Limb (tissue), 2 donors: ENCODE measurements around the gene CCDC85B.
"Not testable (repeated sequence)": the region's sequence is repeated elsewhere in the genome, so short reads cannot be mapped to it uniquely, and the experiment has no call there.

Experiments used
- DNase-seq, 2 donors: peaks; one replicate each; pipeline ENCODE4 v3.0.0-alpha.2; 2016; ENCODE audit errors: extremely low spot score in 2 of 2

Gene CCDC85B

DNA sequence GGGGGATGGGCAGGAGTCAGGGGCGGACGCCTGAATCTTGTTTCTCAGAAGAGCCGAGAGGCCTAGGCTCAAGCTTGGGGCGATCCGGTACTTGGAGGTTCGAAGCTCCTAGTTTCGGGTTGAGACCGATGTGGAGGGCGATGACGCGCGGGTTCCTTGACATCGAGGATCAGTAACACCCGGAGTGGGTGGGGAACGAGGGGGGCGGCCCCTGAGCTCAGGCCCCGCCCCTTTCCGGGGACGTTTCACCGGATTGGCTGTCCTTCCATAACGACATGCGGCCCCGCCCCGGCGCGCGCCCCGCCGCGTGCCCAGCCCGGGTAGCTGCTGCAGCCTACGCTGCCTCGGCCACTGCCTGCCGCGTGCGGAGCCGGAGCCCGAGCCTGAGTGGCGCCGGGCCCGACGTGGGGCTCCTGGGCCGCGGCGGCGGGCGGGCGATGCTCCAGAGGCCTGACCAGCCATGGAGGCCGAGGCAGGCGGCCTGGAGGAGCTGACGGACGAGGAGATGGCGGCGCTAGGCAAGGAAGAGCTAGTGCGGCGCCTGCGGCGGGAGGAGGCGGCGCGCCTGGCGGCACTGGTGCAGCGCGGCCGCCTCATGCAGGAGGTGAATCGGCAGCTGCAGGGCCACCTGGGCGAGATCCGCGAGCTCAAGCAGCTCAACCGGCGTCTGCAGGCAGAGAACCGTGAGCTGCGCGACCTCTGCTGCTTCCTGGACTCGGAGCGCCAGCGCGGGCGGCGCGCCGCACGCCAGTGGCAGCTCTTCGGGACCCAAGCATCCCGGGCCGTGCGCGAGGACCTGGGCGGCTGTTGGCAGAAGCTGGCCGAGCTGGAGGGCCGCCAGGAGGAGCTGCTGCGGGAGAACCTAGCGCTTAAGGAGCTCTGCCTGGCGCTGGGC, at the start of gene CCDC85B:
Gene CCDC85B (plus strand): TSS at position 350 of the 895 bp plus-strand sequence. CDS start 111 bp downstream, at position 461.
- peak; percentile 96 to 99 for DNase-seq

DNA sequence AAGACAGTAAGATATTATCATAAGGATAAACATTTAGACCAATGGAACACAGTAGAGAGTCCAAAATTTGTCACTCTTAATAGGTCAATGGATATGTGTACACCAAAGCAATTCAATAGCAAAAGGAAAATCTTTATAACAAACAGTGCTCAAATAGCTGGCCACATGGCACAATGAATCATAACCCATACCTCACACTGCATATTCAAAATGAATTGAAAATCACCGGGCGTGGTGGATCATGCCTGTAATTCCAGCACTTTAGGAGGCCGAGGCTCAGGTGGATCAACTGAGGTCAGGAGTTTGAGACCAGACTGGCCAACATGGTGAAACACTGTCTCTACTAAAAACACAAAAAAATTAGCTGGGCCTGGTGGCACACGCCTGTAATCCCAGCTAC, 48.3 kb upstream of the CCDC85B start:
- DNase-seq, result no peak

DNA sequence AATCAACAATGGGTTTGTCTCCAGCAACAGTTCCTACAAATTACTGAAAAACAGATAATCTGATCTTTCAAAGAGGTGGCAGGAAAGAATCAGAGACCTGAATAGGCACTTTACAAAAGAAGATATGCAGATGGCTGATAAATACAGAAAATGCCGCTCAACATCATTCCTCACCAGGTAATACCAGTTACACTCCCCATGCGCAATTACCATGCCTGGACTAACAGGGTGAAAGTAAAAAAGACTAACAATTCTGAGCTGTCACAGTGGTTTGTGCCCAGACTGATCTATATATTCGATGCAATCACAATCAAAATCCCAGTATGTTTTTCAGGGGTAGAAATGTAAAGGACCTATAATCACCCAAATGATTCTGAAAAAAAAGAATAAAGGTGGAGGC, 46.7 kb upstream of the CCDC85B start:
- no peak for DNase-seq

DNA sequence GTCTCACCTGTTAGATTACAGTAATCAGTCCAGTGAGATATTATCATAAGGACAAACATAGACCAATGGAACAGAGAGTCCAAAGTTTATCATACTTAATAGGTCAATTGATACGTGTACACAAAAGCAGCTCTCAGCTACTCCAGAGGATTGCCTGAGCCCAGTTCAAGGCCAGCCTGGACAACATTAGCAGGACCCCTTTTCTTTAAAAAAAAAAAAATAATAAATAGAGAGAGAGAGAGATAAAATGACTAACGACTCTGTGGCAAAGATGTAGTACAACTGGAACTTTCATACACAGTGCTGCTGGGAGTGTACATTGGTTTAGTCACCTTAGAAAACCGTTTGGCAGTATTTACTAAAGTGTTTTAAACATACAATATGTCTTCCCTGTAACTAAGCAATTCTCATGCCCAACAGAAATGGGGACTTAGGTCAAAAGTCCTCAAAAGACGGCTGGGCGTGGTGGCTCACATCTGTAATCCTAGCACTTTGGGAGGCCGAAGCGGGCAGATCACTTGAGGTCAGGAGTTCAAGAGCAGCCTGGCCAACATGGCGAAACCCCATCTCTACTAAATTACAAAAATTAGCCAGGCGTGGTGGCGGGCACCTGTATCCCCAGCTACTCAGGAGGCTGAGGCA, 46.1 kb upstream of the CCDC85B start:
- DNase-seq, result no peak

DNA sequence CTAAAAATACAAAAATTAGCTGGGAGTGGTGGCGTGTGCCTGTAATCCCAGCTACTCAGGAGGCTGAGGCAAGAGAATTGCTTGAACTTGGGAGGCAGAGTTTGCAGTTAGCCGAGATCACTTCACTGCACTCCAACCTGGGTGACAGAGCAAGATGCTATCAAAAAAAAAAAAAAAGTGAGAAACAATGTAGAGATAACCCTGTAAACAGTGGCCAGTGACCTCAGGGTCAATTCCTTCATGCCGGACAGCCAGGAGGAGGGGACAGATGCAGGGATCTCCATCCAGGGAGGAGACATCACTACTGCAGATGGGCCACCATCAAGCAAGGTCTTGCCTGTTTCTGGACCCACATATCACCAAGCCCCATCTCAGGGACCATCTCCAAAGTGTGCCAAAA, 42.7 kb upstream of the CCDC85B start:
- no peak for DNase-seq

DNA sequence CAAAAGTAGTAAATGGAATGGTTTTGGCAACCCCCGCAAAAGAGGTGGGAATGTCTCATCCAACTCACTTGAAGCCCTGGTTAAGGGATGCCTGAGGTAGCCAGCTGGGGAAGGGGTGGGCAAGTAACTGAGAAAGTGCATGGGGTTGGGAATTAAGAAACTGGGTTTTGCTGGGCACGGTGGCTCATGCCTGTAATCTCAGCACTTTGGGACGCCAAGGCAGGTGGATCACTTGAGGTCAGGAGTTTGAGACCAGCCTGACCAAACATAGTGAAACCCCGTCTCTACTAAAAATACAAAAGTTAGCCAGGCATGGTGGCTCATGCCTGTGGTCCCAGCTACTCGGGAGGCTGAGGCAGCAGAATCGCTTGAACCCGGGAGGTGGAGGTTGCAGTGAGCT, 41.8 kb upstream of the CCDC85B start:
- DNase-seq, result not testable (repeated sequence)

DNA sequence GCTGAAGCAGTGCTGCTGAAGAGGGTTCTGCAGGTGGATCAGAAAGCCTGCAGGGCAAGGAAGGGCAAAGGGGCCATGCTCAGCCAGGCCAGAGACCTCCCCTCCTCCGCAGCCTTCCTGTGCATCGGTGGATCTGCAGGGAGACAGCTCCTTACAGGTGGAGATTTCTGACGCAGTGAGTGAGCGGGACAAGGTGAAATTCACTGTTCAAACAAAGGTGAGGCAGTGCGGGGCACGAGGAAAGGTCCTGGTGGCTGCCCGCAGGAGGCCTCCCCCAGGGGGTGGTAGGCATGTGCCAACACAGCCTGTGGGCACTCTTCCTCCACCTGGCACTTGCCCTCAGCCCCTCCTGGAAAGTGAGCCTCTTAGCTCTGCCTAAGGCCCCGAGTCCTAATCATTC, 41.1 kb upstream of the CCDC85B start:
- DNase-seq, result peak in 1 of 2 donors; percentile 24

DNA sequence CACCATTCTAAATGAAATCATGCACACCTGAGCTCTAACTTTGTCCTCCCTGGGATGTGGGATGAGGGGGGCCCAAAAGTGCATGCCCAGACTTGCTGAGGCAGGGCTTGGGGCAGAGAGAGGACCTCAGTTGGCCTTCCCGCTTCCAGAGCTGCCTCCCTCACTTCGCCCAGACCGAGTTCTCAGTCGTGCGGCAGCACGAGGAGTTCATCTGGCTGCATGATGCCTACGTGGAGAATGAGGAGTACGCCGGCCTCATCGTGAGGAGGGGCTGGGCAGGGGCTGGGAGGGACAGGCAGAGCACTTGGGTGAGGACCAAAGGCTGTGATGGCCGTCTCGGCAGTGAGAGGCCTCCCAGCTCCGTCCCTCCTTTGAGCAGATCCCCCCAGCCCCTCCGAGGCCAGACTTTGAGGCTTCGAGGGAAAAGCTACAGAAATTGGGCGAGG, 40.7 kb upstream of the CCDC85B start:
- no peak for DNase-seq

DNA sequence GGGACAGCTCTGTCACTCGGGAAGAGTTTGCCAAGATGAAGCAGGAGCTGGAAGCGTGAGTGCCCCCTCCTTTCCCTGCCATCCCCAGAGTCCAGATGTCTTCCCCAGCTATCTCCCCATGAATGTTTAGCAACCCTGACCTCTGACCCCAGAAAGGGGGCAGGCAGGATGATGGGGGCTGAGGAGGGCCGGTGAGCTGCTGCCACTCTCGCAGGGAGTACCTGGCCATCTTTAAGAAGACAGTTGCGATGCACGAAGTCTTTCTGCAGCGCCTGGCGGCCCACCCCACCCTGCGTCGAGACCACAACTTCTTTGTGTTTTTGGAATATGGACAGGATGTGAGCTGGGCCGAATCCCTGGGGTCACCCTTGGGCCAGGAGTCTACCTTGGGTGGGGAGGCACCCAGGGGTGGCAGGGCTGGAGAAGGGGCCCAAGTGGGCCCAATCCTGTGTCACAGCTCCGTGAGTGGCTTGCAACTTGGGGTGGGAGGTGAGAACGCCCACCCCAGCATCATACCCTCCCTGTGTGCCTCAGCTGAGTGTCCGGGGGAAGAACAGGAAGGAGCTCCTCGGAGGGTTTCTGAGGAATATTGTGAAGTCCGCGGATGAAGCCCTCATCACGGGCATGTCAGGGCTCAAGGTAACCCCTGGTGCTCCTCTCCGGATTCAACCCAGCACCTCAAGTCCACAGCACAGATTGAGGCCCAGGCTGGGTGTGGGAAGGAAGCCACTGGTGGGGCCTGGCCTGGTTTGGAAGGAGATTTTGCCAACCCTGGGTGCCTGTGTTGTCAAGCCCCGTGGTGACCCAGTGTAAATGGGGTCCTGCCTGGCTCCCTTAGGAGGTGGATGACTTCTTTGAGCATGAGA, 40.0 kb upstream of the CCDC85B start:
- peak in 1 of 2 donors; percentile 30 for DNase-seq

DNA sequence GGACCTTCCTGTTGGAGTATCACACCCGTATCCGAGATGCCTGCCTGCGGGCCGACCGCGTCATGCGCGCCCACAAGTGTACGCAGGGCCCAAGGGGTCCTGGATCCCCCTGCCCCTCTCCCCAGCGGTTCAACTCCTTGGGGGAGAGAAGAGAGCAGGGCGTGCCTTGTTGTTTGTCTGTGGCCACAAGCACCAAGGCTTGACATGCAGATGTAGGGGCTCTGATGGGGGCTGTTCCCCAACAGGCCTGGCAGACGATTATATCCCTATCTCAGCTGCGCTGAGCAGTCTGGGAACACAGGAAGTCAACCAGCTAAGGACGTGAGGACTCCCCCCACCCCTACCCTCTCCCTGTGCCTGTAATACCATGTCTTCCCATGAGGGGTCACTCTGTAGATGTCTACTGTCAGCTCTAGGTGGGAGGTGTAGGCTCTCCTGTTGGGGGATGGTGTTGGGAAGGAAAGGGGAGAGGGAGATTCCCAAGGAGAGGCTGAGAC, 39.3 kb upstream of the CCDC85B start:
- DNase-seq, result peak in 1 of 2 donors; percentile 26

DNA sequence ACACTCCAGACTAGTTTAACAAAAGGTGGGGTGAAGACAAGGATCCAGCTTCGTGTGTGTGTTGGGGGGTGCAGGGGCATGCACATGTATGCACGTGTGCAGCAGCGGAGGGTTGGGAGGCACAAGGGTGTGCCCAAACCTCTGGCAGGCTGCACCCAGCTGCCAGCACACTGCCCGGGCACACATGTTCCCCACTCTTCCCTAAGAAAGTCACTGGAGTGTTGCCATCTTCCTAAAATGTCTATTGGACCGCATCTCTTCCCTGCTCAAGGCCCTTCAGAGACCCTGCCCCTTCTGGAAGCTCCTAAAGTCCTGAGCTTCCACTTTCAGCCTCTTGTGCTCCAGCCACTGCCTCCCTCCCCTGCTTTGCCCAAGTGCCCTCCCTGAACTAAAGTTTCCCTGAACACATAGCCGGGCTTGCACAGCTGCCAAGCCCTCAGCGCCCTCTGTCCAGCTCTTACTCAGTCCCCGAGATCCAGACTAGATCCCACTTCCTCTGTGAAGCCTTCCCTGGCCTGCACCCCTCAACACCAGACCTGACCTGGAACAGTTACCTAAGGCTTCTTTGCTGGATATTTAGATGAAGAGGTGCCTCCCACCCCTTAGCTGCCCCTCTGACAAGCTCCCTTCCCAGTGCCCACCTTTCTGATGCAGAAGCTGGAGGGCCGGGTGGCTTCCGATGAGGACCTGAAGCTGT, 38.5 kb upstream of the CCDC85B start:
- no peak for DNase-seq

DNA sequence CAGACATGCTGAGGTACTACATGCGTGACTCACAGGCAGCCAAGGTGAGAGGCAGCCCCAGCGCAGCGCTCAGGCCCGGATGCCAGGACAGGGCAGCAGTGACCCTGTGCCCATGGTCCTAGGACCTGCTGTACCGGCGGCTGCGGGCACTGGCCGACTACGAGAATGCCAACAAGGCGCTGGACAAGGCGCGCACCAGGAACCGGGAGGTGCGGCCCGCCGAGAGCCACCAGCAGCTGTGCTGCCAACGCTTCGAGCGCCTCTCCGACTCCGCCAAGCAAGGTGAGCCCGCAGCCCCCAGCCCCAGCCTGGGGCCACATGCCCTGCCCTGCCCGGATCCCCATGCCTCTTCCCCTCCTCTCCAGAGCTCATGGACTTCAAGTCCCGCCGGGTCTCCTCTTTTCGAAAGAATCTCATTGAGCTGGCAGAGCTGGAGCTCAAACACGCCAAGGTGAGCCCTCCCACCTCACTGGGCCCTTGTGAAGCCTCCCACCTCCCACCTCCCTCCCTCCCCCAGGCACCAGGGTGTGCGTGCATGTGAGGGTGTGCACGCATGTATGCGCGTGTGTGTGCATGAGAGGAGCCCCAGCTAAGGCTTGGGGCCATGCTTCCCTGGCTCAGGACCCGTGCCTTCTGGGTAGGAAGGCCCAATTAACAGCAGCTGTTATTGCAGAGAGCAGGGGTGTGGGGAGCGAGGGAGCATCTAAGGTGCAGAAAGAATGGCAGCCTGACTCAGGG, 37.8 kb upstream of the CCDC85B start:
- peak in 1 of 2 donors; percentile 25 for DNase-seq

DNA sequence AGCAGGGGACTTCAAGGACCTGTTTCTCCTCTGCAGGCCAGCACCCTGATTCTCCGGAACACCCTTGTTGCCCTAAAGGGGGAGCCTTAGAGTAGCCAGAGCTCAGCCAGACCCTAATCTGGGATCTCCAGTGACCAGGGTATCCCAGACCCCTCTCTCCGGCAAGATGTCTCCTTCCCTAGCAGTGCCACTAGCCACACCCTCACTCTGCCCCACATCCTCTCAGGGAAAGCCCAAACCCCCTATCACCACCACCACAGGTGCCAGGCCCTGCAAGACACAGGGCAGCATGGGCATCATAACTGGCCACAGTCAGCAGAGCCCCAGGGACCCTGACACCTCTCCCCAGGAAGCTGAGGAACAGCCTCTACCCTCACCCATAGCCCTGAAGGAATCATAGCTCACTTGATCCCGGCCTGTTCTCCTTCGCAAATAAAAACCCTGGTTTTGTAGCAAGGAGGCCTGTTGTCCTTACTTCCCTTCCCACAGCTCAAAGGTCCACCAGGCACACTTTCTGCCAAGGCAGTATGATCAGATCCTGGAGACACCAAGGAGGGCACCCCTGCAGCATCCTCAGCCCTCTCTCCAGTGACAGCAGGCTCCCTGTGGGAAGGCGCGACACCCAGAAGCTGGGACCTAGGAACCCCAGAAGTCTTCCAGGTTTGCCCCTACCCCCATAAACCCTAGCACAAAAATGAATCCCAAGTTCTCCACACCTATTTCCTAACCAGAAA, 37.1 kb upstream of the CCDC85B start:
- DNase-seq, result no peak

DNA sequence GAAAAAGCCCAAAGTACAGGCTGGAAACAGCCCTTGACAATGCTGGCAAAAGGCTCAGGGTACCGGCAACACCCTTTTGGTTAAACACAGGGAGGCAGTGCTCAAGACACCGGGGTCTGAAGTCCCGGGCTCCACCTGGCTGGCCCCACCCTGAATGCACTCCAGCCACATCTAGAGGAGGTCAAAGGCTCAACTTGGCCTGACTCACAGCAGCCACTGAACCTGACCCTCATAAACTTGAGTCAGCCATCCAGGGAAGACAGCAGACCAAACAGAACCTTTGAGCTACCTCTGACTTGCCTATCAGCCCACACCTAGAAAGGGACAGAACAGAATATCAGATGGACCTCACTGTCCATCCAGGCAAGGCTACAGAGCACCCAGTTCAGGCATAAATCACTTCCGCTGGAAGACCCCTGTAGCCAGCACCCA, 36.3 kb upstream of the CCDC85B start:
- no peak for DNase-seq

DNA sequence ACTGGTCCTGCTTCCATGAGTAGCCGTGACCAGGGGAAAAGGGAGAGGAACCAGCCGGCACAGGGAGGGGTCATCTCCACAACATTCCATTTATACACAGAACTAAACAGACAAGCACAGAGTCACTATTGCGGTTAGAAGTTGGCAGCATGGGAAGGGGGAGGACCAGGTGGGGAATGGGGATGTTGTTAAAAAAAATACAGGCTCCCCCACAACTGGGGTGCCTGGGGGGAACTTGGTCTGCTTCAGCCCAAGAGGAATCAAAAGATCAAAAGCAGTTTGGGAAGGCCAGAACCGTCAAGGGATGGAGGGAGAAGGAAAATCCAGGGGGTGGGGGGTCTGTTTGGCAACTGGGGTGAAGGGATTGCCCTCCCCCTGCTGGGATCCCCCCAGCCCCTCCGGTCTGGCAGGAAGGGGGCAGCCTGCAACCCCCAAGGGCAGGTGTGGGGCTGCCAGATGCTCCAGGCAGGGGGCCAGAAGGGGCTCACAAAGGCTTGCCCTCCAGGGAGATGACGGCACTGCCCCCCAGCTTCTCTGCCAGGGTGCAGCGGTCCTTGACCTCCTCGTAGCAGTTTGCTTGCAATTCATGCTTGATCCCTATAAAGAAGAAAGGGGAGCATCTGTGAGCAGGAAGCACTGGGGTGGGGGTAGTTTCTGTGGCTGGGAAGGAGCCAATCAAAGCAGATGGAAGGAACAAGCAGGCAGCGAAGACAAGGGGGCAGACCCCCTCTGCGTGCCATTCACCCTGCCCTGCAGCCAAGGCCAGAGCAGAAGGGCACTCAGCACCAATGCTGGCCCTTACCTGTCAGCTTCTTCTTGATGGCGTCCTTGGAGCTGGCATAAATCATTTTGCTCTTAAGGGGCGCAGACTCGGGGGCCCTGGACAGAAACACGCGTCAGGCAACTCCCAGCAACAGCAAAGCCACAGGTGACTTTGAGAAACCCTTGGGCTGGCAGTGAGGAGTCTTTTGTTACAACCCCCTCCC, 35.3 kb upstream of the CCDC85B start:
- peak in 1 of 2 donors; percentile 30 for DNase-seq

DNA sequence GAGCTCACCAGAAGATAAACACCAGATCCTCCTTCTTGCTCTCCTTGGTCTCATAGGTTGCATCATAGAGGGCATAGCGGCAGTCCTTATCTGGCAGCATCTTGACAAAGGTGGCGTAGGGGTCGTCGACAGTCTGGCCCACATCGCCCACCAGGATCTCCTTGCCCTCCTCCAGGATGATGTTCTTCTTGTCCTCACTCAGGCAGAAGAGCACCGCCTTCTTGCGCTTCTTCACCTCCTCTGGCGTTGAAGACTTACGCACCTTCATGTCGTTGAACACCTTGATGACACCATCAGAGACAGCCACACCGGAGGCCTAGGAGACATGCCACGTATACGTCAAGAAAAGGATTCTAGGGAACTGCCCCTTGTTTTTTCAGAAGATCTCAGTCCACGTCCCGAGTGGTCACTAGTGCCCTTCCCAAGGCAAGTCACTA, 34.5 kb upstream of the CCDC85B start:
- no peak for DNase-seq

DNA sequence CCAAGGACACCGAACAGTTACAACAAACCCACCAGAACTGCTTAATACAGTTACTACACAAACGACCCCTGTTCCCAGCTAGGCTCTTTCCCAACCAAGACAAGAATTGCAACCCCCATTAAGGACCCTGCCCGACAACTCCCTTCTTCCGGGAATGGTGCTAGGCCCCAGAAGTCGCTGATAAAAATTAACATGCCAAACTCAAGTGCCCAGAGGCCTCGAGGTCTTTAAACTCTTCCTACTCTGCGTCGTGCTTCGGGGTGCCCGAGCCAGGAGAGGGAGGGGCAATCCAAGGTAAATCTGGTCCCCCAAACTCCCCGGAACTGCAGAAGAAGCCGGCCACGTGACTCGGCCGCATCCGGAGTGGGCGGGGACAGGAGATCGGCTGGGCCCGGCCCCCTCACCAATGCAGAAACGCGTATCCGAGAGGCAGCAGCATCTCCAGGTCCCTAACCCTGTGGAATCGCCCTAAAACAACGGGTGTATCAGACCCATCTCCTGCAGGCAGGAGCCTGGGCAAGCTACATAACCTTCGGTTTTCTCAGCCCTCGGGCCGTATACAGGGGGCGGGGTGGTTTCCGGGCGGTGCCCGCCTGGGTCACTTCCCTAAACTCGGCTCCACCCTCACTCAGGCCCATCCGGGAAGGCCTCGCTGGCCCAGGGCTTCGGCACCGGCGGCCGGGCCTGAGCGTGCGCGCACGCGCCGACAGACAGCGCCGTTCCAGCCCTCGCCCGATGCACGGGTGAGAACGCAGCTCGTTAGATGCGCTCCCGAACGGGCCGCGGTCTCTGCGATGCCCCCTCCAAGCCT, 33.6 kb upstream of the CCDC85B start:
- DNase-seq, result peak; percentile 63 to 80
